Loucy (cell line): ENCODE data around the gene CLEC16A.

Source experiments
- H2AFZ ChIP-seq: fragments of 200-600 bp; sonication (generic); 2 replicates; pipeline ENCODE4 v1.6.0; 2016; ENCODE audit warnings: antibody characterized with exemption, mild to moderate bottlenecking, low read length, moderate library complexity
- H3F3A ChIP-seq: fragments of 200-600 bp; 2 replicates; pipeline ENCODE4 v1.6.0; 2016; ENCODE audit warnings: antibody characterized with exemption, low read depth, mild to moderate bottlenecking
- H3K27me3 ChIP-seq: fragments of 200-600 bp; sonication (generic); 2 replicates; pipeline ENCODE4 v1.6.1; 2014; ENCODE audit warnings: low read length, mild to moderate bottlenecking; ENCODE audit not compliant: insufficient read depth, poor library complexity, severe bottlenecking
- H3K36me3 ChIP-seq: fragments of 200-600 bp; sonication (generic); 2 replicates; pipeline ENCODE4 v1.6.1; 2016; ENCODE audit warnings: low read length; ENCODE audit not compliant: insufficient read depth
- H3K4me1 ChIP-seq: fragments of 200-600 bp; sonication (generic); 2 replicates; pipeline ENCODE4 v1.5.1; 2014; ENCODE audit warnings: low read length, mild to moderate bottlenecking; ENCODE audit not compliant: insufficient read depth, poor library complexity, severe bottlenecking
- H3K4me2 ChIP-seq: fragments of 200-600 bp; sonication (generic); 2 replicates; pipeline ENCODE4 v1.6.0; 2014; ENCODE audit warnings: antibody characterized with exemption, low read length, low read depth, mild to moderate bottlenecking; ENCODE audit not compliant: poor library complexity, severe bottlenecking
- H3K4me3 ChIP-seq: fragments of 200-600 bp; sonication (generic); 2 replicates; pipeline ENCODE4 v1.5.1; 2014; ENCODE audit warnings: low read length, mild to moderate bottlenecking, mixed read lengths; ENCODE audit not compliant: poor library complexity, severe bottlenecking
- H3K79me2 ChIP-seq: fragments of 200-600 bp; sonication (generic); 2 replicates; pipeline ENCODE4 v1.6.1; 2014; ENCODE audit warnings: low read length; ENCODE audit not compliant: insufficient read depth
- H3K9ac ChIP-seq: fragments of 200-600 bp; sonication (generic); 2 replicates; pipeline ENCODE4 v1.6.0; 2014; ENCODE audit warnings: mild to moderate bottlenecking, low read depth, low read length, moderate library complexity; ENCODE audit not compliant: poor library complexity, severe bottlenecking
- H3K9me2 ChIP-seq: fragments of 200-600 bp; sonication (generic); replicated peaks from 2 replicates; pipeline ENCODE4 v1.6.1; 2016; ENCODE audit warnings: low read depth, low read length, mixed read lengths
- H3K9me3 ChIP-seq: fragments of 200-600 bp; sonication (generic); 2 replicates; pipeline ENCODE4 v1.6.1; 2014; ENCODE audit warnings: mild to moderate bottlenecking, antibody characterized with exemption, low read length, low read depth; ENCODE audit not compliant: insufficient read depth
- H4K20me1 ChIP-seq: fragments of 200-600 bp; sonication (generic); 2 replicates; pipeline ENCODE4 v1.6.0; 2014; ENCODE audit warnings: antibody characterized with exemption, low read length, mild to moderate bottlenecking; ENCODE audit not compliant: insufficient read depth, poor library complexity, severe bottlenecking
- CTCF ChIP-seq: fragments of 200-600 bp; sonication (generic); conservative IDR thresholded peaks from 2 replicates; pipeline ENCODE4 v1.5.1; 2014; ENCODE audit warnings: mild to moderate bottlenecking, antibody characterized with exemption, low read length
- EZH2phosphoT487 ChIP-seq: fragments of 200-600 bp; IDR thresholded peaks from 2 replicates; pipeline ENCODE4 v1.6.1; 2018; ENCODE audit warnings: antibody characterized with exemption, mild to moderate bottlenecking, moderate library complexity, borderline replicate concordance

Gene CLEC16A

GRCh38 chr16:10972108-10972818 lies 27.9 kb downstream of the CLEC16A start:
- H2AFZ ChIP-seq, result no peak overlapping the region
- no peak overlapping the region for H3K9ac ChIP-seq
- H3K4me2 ChIP-seq, result no peak overlapping the region
- no peaks in the 10 kb centered on the region for H4K20me1 ChIP-seq
- no peaks in the 10 kb centered on the region for H3K79me2 ChIP-seq
- H3K9me3 ChIP-seq, result no peaks in the 10 kb centered on the region
- TF ChIP-seq EZH2phosphoT487 (no peak), CTCF (no peak)
- peaks cover 26% of the 10 kb centered on the region; the same call in 1 of the 2 replicates for H3K36me3 ChIP-seq
- H3K27me3 ChIP-seq, result no peaks in the 10 kb centered on the region
- H3F3A ChIP-seq, result no peaks in the 10 kb centered on the region
- H3K4me3 ChIP-seq, result no peak overlapping the region
- no peaks in the 10 kb centered on the region for H3K9me2 ChIP-seq
- no peaks in the 10 kb centered on the region for H3K4me1 ChIP-seq

GRCh38 chr16:10972819-10973464 lies 28.6 kb downstream of the CLEC16A start:
- Histone ChIP-seq H4K20me1 (no peaks in the 10 kb centered on the region), H3K27me3 (no peaks in the 10 kb centered on the region), H3K4me3 (no peak overlapping the region), H3F3A (no peaks in the 10 kb centered on the region), H3K9me3 (no peaks in the 10 kb centered on the region), H2AFZ (no peak overlapping the region), H3K9me2 (no peaks in the 10 kb centered on the region), H3K9ac (no peak overlapping the region), H3K36me3 (peaks cover 26% of the 10 kb centered on the region; the same call in 1 of the 2 replicates), H3K79me2 (no peaks in the 10 kb centered on the region), H3K4me1 (no peaks in the 10 kb centered on the region), H3K4me2 (no peak overlapping the region)
- TF ChIP-seq CTCF (no peak), EZH2phosphoT487 (no peak)

- Histone ChIP-seq H3F3A (no peaks in the 10 kb centered on the region), H3K4me1 (no peaks in the 10 kb centered on the region), H3K79me2 (no peaks in the 10 kb centered on the region), H3K36me3 (peaks cover 8% of the 10 kb centered on the region; the same call in 1 of the 2 replicates), H3K27me3 (no peaks in the 10 kb centered on the region), H4K20me1 (no peaks in the 10 kb centered on the region), H3K9me3 (no peaks in the 10 kb centered on the region), H3K4me2 (no peak overlapping the region), H3K4me3 (no peak overlapping the region), H3K9ac (no peak overlapping the region), H2AFZ (no peak overlapping the region), H3K9me2 (no peaks in the 10 kb centered on the region)
- no peak for TF ChIP-seq EZH2phosphoT487
- TF ChIP-seq CTCF, result no peak
Observed at GRCh38 chr16:10976634-10977033, 32.3 kb downstream of the CLEC16A start.
